Lower lobe of right lung (tissue), 2 donors: ENCODE measurements around the gene HOXC5. TPM values are rescaled to one million over a fixed set of nuclear protein-coding genes. Genes with fewer than 3 reads are reported as not detected.

Source experiments
- ATAC-seq, 2 donors: fragments of 200-7000 bp; cut with Tn5 transposase; one replicate each; pipeline ENCODE4 v1.9.1; 2020 to 2022; ENCODE audit warnings: mild to moderate bottlenecking in 2 of 2, moderate library complexity in 2 of 2
- DNase-seq: peaks from one replicate; pipeline ENCODE4 v3.0.0-alpha.2; 2020
- H3K27ac ChIP-seq: fragments of 200-600 bp; one replicate; pipeline ENCODE4 v1.8.0; 2022
- H3K27me3 ChIP-seq: fragments of 200-600 bp; one replicate; pipeline ENCODE4 v1.8.0; 2022; ENCODE audit warnings: low read depth
- H3K36me3 ChIP-seq: fragments of 200-600 bp; one replicate; pipeline ENCODE4 v1.8.0; 2022; ENCODE audit warnings: mild to moderate bottlenecking
- H3K4me1 ChIP-seq: fragments of 200-600 bp; one replicate; pipeline ENCODE4 v1.8.0; 2022
- H3K4me3 ChIP-seq: fragments of 200-600 bp; one replicate; pipeline ENCODE4 v1.8.0; 2022; ENCODE audit warnings: mild to moderate bottlenecking
- H3K9me3 ChIP-seq: fragments of 200-600 bp; one replicate; pipeline ENCODE4 v1.8.0; 2022
- CTCF ChIP-seq: fragments of 200-600 bp; IDR thresholded peaks from one replicate; pipeline ENCODE4 v1.8.0; 2022; ENCODE audit warnings: antibody characterized with exemption, mild to moderate bottlenecking
- intact Hi-C: fragments of 100-400 bp; cut with DNase I; formaldehyde crosslinking; loops from one replicate; pipeline ENCODE4 v1.11.0; 2022
- total RNA-seq: library from RNA; stranded (reverse); fragmentation: NEBNext Ultra II Directional; extraction: Animal tissue kit (Norgen Biotek cat#: 25700); gene quantifications from one replicate; pipeline ENCODE4 v1.2.1, GENCODE V29; 2021
- donor health status: DM: no; HTN: yes; CAD: no; lungs with severe emphysema.

The HOXC5 gene
- total RNA-seq, 1 donor from 2014 or later = not detected

DNA sequence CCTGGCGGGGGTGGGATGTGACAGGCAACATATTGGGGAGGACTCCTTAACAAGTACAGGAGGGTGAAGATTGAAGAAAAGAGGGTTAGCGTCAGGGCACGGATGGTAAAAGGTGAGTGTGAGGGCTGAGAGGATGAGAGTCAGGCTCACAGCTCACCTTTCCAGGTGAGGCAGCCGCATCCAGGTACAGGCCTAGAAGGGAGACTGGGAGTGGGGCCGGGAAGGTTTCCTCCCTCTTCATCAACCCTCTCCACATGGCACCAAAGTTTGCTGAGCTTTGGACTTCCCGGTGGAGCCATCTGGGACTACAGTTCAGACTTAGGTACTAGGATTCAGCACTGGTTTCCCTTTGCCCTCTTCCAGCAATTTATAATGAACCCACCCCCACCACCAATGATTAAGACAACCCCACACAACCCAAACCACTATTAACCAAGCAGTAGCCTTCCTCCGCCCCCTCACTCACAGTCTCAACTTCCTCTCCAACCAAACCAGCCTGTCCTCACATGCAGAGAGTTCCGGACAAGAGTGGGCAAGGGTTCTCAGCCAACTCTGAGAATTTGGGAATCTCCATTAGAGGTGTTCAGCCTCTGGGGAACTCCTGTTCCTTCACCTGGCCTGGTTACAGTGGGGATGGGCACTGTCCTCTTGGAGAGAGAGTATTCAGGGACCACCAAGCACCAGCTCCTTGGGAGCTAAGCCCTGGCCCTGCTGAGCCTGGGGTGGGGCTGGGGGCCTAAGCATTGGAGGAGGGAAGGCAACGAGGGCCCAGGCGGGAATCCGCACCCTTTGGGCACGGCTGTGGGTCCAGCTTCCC is 18.4 kb downstream of the HOXC5 start:
- Histone ChIP-seq H3K4me1 (peaks cover 8% of the 10 kb centered on the region), H3K9me3 (no peaks in the 10 kb centered on the region), H3K27me3 (peaks cover 93% of the 10 kb centered on the region), H3K4me3 (no peak overlapping the region), H3K36me3 (no peaks in the 10 kb centered on the region), H3K27ac (no peak overlapping the region)
- DNase-seq (no peak), ATAC-seq (no peak)
- intact Hi-C loops = no loop called here
- TF ChIP-seq CTCF = no peak

DNA sequence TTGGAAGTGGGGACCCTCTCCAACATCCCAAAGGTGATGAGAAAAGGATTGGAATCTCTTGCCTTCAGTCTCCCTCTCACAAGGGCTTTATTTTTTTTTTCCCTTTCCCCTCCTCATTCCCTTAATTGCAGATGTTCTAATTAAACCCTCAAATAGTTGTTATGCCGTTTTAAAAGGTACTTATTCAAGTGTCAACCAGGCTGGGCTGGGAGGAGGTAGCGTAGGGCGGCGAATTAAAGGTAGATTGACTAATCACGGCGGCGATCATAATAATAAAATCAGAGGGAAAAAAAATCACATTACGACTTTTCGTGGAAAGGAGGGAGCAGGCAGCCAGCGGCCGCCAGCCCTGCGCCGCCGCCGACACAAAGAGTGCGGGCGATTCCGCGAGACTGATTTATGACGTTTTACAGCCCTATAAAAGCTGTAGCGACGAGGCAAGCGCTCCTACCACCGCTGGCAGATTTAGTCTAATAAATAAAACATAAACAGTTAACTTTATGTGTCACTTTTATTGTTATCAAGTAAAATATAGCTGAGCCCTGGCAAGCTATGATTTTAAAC is 19.1 kb downstream of the HOXC5 start:
- Histone ChIP-seq H3K36me3 (no peaks in the 10 kb centered on the region), H3K27ac (no peak overlapping the region), H3K4me3 (no peak overlapping the region), H3K27me3 (peaks cover 91% of the 10 kb centered on the region), H3K9me3 (no peaks in the 10 kb centered on the region), H3K4me1 (peaks cover 6% of the 10 kb centered on the region)
- DNase-seq (no peak), ATAC-seq (no peak)
- TF ChIP-seq CTCF = no peak
- intact Hi-C loops = no loop called here

DNA sequence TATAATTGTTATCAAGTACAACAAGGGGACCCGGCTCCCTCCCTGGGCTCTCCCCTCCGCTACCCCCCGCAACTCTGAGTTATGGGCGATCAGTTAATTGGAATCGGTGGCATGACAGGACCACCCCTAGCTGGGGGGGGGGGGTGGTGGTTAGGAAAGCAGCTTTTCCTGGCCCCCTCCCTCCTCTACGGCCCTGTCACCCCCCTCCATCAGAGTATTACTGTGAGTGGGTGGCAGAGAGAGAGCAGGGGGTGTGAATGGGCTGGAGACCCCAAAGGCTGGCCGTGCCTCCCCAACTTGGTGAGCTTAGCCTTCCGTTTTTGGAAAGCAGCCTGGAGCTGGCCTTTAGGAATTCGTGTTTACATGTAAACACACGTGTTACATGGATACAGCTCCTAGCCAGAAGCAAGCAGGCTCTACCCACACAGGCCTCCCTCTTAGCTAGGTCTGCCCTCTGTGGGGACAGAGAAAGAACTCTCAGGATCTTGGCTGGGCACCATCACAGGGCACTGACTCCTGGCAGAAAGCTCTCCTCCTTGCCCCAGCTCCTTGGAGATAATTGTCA is 19.7 kb downstream of the HOXC5 start:
- no peaks in the 10 kb centered on the region for H3K9me3 ChIP-seq
- peaks cover 90% of the 10 kb centered on the region for H3K27me3 ChIP-seq
- peak; percentile 5 to 22 for ATAC-seq
- no peak overlapping the region for H3K27ac ChIP-seq
- H3K36me3 ChIP-seq = no peaks in the 10 kb centered on the region
- no peaks in the 10 kb centered on the region for H3K4me1 ChIP-seq
- intact Hi-C loops = no loop called here
- H3K4me3 ChIP-seq = peak overlapping the region; percentile 56
- no peak for DNase-seq
- TF ChIP-seq CTCF = no peak

DNA sequence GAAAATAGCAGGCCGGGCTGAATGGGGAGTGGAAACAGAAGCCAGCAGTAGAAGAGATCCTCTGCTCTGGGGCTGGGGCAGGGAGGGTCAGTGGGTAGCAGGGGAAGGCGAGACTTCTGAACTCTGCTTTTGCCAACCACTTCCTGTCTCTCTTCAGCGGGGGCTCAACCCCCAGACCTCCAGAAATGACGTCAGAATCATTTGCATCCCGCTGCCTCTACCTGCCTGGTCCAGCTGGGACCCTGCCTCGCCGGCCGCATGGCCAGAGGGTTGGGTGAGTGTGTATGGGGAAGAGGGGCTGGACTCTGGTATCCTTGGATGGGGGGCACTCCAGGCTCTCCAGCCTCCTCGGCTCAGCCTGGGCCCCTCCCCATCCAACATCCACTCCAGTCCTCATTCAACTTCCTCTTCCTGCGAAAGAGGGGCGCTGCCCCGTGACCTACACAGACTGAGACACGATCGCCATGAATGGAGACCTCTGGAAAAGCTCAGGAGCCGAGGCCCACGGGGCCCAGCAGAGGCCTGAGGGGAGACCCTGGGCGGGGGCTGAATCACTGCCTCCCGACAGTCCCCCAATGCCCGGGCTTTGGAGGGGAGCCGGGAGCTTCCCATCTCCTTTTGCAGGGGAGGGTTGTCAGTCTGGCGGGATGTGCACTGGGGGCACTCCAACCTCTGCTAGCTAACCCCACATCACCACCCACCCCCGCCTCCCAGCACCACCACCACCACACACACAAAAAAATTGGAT is 20.3 kb downstream of the HOXC5 start:
- Histone ChIP-seq H3K36me3 (no peaks in the 10 kb centered on the region), H3K4me3 (peak overlapping the region; percentile 56), H3K9me3 (no peaks in the 10 kb centered on the region), H3K4me1 (no peaks in the 10 kb centered on the region), H3K27ac (peak overlapping the region; percentile 60), H3K27me3 (peaks cover 90% of the 10 kb centered on the region)
- intact Hi-C loops = no loop called here
- no peak for TF ChIP-seq CTCF
- no peak for DNase-seq
- ATAC-seq = peak; percentile 44 to 46
